ENCODE measurements around the gene SCOC. TPM values are rescaled to one million over a fixed set of nuclear protein-coding genes. Genes with fewer than 3 reads are reported as not detected.

Gene SCOC
- total and polyA plus RNA-seq, 2 of the 13 experiments (the other 11 are each of a cell fraction or from before 2014, with no cell fraction given) = 43.8 to 65.2 TPM

GRCh38 chr4:140427106-140427918 is 53.9 kb downstream of the SCOC start, which contains the start of gene CLGN:
Gene CLGN (minus strand): TSS chr4:140427648. CDS start chr4:140413078, 14,570 bp downstream.
- Histone ChIP-seq H2AFZ (ENCODE audit: low read length) (peak within 1 kb of the TSS; percentile 85), H3K36me3 (replicated peaks in 1 of 2; ENCODE audit: control insufficient read depth in 1 of 2, insufficient read depth in 2 of 2, low read length in 2 of 2) (no peaks in the 10 kb centered on the region), H3K4me3 (replicated peaks in 1 of 3; ENCODE audit: insufficient read depth in 1 of 3, low read depth in 2 of 3, low read length in 3 of 3) (peak within 1 kb of the TSS; percentile 82 to 93 (median 92)), H3K9ac (ENCODE audit: insufficient read depth, low read depth, low read length) (peak within 1 kb of the TSS; percentile 79), H3K4me2 (ENCODE audit: low read depth, low read length) (peak within 1 kb of the TSS; percentile 85), H3K4me1 (ENCODE audit: insufficient read depth, low read length) (peaks cover 24% of the 10 kb centered on the region), H3K27ac (ENCODE audit: extremely low read length, insufficient read depth, low read length) (peak within 1 kb of the TSS; percentile 75), H3K79me2 (ENCODE audit: insufficient read depth, low read length) (peaks cover 5% of the 10 kb centered on the region), H3K27me3 (ENCODE audit: control insufficient read depth in 1 of 2, insufficient read depth in 2 of 2, low read length in 2 of 2) (no peaks in the 10 kb centered on the region; a peak in 1 of 5 replicates), H4K20me1 (ENCODE audit: insufficient read depth, low read length) (no peaks in the 10 kb centered on the region), H3K9me3 (ENCODE audit: low read length) (no peaks in the 10 kb centered on the region)
- ChIA-PET POLR2A (interaction anchor here (0.8 to 3.5 kb wide), 6 partner anchors 45 to 330 kb away, joined by 3 to 45 read pairs (median 8); partner anchors contain the start of genes ELMOD2 and SCOC), CTCF (ENCODE audit: low intra/inter-chr PET ratio, low total read pairs) (interaction anchor here (0.9 to 3.1 kb wide), 2 partner anchors 66 to 183 kb away, joined by 5 to 30 read pairs; no protein-coding TSS in a partner anchor)
- BruUV-seq (replicated peaks) = no TSS peak
- 0% methylated on average over 5 of the region's 73 CpGs for WGBS (ENCODE audit: low lambda C conversion rate)
- peak; percentile 94 for ATAC-seq
- in situ Hi-C loops (cut with HindIII; ENCODE audit: extremely low pct_ligation_motif_present, low pct_unique_long_range_greater_than_20kb) (no loop called here), intact Hi-C loops (cut with micrococcal nuclease; ENCODE audit: unreplicated experiment) (loop anchor here (1.0 to 2.0 kb wide), 5 partner anchors 55 to 424 kb away; partner anchors contain the start of genes ELMOD2 and SCOC)
- DNase-seq (ENCODE audit: low spot score) = peak; percentile 77
- no peak for FAIRE-seq
- peak; percentile 59 for TF ChIP-seq ZNF777 (CRISPR knock-in tag; IDR thresholded peaks at IDR 0.05)
- no peak for TF ChIP-seq AKNA (CRISPR knock-in tag; IDR thresholded peaks at IDR 0.05; ENCODE audit: borderline replicate concordance)
- peak; percentile 93; the same call in 1 of the 2 replicates for TF ChIP-seq IRF9 (CRISPR knock-in tag; IDR thresholded peaks at IDR 0.05; ENCODE audit: borderline replicate concordance)
- peak; percentile 87; the same call in 1 of the 2 replicates for TF ChIP-seq MTA1 (CRISPR knock-in tag; IDR thresholded peaks at IDR 0.05; ENCODE audit: borderline replicate concordance)
- TF ChIP-seq ZNF160 (CRISPR knock-in tag; IDR thresholded peaks at IDR 0.05) = peak; percentile 71; the same call in 1 of the 2 replicates
- TF ChIP-seq ZFX (CRISPR knock-in tag; IDR thresholded peaks at IDR 0.05; ENCODE audit: low read depth) = peak; percentile 92
- peak; percentile 87; the same call in 1 of the 2 replicates for TF ChIP-seq KAT7 (CRISPR knock-in tag; IDR thresholded peaks at IDR 0.05; ENCODE audit: borderline replicate concordance)
- peak; percentile 58; the same call in 1 of the 2 replicates for TF ChIP-seq ZZZ3 (CRISPR knock-in tag; IDR thresholded peaks at IDR 0.05; ENCODE audit: borderline replicate concordance)
- 0 out of 2 replicates have a peak, but pooled peaks have one; percentile 1 for TF ChIP-seq IRF2 (CRISPR knock-in tag; IDR thresholded peaks at IDR 0.05)
- TF ChIP-seq CHD4 (IDR thresholded peaks at IDR 0.05; ENCODE audit: borderline replicate concordance, low read length) = no peak
- peak; percentile 63; the same call in 1 of the 2 replicates for TF ChIP-seq ZNF383 (CRISPR knock-in tag; IDR thresholded peaks at IDR 0.05; ENCODE audit: borderline replicate concordance)
- 0 out of 2 replicates have a peak, but pooled peaks have one; percentile 9 for TF ChIP-seq RARA (CRISPR knock-in tag; IDR thresholded peaks at IDR 0.05)
- TF ChIP-seq ZNF850 (CRISPR knock-in tag; conservative IDR thresholded peaks at IDR 0.05) = peak; percentile 52; the same call in 1 of the 2 replicates
- peak; percentile 92; the same call in 1 of the 2 replicates for TF ChIP-seq SRY (CRISPR knock-in tag; IDR thresholded peaks at IDR 0.05)
